Stimulated activated CD4-positive, alpha-beta T cell treated with anti-CD3 and anti-CD28 coated beads, Interleukin-2, amount 100 ng/mL, for 4 hours (primary cell): ENCODE results near the gene COG6.
A peak's percentile ranks its signal among the peaks of the same experiment; 100 is the strongest.

Experiments used
- DNase-seq: peaks from one replicate; pipeline ENCODE4 v3.0.0-alpha.2; 2020; ENCODE audit warnings: low read depth

Gene COG6

DNA sequence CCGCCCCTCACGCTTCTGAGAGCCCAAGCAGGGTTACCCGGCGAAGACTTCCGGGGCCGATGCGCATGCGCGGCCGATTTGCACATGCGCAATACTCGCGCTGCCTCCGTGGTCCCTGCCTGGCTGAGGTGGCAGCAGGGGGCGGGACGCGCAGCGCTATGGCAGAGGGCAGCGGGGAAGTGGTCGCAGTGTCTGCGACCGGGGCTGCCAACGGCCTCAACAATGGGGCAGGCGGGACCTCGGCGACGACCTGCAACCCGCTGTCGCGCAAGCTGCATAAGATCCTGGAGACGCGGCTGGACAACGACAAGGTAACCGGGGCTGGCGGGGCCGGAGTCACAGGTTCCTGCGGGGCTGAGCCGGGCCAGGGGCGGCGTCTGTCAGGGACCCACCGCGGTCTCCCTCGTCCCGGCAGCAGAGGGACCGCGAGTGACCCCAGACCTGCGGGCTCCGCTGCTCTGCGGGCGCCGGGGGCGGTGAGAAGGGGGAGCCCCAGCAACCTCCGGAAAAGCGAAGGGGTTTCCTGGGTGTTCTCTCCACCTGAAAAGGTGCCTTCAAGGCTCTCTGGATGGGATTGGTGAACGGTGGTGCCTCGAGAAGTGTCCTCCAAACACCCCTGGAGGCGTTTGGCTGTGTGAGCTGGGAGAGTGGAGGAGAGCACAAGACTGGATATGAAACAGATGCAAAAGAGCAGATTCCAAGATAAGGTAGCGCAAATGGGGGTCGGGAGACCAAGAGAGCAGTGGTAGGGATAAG, at the start of gene COG6:
Gene COG6, plus strand, starts transcription at position 94 of the 756 bp plus-strand sequence. Its CDS starts 65 bp downstream, at position 159.
- DNase-seq = peak; percentile 91

DNA sequence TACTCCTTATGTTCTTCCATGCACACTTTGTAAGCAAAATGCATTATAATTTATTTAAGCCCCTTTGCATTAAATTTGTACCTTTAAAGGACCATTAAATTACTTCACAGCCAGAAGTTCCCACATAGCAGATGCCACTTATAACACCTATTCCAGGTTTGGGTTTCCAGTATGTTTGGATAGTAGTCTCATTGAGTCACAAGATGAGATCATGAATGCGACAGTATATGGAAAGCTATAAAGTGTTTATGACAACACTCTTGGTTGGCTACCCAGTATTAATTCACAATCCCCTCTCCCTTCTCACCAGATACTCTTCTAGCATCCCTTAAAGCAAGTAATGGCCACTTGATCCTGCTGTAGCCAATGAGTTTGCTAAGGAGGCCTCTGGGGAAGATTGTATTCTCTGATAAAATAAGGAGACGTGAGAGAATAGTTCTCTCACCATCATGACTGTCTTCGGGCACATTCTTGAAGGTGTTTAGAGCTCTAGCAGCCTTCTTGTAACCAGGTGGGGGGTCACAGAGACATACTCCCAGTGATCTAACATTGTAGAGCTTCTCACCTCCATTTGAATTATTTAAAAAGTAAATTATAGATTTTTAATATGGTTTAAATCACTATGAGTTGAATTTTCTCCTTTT, 49.7 kb upstream of the COG6 start:
- no peak for DNase-seq

DNA sequence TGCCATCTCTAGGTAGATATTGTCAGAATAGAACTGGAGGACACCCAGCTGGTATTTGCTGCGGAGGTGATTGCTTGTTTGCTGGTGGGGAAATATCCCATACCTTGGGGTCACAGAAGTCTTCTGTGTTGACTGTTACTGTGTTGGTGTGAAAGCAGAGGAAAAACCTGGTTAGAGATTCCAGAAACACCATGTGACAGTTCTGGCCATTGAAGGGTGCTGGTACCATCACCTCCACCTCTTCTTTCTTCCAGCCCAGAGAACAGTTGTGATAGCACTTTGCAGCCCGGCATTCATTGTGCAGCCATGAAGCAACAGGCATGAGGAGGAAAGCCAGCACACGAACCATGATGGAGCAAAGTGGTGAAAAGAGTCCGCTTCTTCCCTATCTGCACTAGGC, 47.6 kb upstream of the COG6 start:
- no peak for DNase-seq

DNA sequence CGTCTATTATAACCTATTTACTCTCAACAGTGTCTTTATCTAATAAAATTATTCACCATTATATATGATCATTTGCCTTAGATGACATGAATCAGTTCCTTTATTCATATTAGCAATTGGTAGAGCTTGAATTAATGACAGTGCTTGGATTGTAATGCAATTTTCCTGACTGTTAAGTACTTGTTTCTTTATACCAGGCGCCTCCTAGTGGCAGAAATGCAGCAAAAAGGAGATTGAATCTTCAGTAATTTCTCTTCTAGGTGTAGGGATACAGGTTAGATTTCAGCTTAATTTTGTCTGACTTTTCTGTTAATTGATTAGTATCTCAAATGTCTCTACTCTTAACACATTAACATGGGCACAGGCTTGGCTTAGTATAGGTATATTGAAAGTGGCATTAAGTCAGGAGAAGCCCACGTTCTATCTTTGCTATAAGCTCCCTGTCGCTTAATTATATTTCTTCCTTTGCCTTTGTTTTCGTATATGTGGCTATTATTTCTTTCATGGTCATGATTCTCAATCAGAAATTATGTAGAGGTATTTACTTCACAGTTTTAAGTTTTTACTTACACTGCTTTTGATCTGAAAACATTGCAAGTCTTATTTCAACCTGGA, 43.3 kb upstream of the COG6 start:
- peak; percentile 44 for DNase-seq

DNA sequence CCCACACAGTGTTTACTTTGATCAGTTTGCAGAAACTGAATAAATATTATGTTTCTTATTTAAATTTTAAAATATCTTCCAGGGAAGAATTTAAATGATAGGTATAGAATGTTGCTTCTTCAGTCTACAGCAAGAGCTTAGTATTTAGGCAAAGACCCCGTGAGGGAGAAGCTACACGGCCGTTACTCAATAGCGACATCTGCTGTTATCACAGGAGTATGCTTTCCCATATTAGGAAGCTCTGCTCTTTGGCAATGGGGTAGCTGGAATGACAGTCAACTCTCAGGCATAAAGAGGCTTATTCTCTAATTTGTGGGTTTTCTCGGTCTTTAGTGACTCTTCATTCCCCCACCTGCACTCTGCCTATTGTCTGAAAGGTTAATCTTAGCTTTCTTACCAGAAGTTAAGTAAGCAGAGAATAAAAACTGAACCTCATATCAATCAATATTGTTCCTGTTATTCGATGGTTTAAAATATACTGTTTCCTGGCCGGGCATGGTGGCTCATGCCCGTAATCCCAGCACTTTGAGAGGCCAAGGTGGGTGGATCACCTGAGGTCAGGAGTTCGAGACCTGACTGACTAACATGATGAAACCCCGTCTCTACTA, 39.3 kb upstream of the COG6 start:
- DNase-seq = peak; percentile 26

DNA sequence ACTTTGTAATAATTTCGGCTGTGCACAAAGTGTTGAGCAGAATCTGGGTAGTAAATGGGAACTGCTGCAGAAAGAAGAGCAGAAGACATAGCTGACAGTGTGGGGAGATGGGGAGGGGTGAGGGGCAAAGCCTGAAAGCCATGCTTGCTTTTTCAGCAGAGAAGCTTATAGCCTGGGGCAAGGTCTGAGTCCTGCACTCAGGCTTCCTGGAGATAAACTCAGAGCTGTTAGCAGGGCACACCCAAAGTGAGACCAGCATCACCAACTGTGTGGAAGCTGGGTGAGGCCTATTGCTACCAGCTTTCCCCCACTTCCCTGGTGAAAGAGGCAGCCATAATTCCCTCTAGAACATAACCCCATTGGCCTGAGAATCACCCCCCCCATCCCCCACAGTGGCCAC, 36.9 kb upstream of the COG6 start:
- DNase-seq = no peak

DNA sequence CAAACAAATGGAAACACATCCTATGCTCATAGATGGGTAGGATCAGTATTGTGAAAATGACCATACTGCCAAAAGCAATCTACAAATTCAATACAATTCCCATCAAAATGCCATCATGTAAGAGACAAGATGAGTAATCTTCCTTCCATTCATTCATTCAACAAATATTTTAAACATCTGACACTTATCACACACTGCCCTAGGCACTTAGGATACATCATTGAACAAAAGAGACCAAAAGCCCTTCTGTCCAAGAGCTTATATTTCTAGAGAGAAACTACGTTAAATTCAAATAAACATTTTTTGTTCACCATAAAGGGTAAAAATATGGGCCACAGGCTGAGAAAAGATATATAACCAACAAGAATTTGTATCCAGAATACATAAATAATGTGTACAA, 32.0 kb upstream of the COG6 start:
- DNase-seq = no peak

DNA sequence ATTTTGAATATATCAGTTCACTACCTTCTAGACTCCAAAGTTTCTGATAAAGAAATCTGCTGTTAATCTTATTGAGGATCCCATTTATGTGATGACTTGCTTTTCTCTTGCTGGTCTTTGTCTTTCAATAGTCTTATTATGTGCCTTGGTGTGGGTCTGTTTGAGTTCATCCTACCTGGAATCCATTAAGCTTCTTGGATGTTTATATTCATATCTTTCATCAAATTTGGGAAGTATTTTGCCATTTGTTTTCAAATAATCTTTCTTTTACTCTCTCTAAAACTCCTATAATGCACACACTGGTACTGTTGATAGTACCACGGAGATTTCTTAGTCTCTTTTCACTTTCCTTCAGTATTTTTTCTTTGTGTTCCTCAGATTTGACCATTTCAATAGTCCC, 24.2 kb upstream of the COG6 start:
- DNase-seq = no peak

DNA sequence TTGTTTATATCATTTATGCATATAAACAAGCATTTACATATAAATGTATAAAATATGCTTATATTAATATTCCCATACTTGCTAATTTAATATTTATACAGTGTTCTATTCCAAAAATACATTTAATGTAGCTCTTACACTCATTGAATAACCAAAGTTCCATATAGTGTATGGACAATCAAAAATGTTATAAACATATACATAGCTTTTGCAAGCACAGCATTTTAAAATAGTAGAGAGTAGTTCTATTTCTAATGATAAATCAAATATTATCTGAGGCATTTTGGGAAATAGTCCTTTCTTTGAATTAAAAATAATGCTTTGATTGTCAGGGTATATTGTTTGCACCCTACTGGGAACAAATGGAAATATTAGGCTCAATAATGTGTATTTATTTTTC, 22.5 kb upstream of the COG6 start:
- no peak for DNase-seq

DNA sequence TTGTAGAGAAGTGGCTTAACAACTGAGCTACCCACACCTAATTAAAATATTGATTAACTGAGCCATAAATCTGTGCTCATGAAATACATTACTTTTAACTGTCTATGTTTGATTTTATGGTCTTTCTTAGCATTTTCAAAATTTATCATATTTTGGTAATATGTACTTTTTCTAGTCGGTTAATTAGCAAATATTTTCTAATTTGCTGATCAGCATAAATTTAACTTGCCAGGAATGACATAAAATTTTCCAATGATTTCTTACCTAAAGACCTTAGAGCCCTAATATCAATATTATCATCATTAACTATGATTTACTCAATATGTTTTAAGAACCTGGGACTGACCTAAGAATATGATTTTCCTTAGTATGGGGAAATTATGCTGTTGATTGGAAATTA, 19.9 kb upstream of the COG6 start:
- DNase-seq = no peak

DNA sequence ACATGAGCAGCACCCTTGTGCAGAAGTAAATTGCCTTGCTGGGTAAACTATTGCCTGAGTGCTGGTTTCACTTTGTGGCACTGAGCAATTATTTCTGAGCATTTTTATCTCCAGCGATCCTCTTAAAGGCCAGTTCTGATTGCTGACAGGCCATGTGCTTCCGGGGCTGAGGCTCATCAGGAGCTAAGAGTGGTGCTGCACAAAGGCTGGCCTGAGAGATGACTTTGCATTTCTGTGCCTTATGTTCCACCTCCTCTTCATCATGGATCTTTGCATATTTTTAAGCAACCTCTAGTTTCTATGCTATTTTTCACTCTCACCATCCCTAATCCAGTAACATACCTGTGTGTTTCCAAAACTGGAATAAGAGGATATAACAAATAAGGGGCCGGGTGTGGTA, 17.6 kb upstream of the COG6 start:
- no peak for DNase-seq

DNA sequence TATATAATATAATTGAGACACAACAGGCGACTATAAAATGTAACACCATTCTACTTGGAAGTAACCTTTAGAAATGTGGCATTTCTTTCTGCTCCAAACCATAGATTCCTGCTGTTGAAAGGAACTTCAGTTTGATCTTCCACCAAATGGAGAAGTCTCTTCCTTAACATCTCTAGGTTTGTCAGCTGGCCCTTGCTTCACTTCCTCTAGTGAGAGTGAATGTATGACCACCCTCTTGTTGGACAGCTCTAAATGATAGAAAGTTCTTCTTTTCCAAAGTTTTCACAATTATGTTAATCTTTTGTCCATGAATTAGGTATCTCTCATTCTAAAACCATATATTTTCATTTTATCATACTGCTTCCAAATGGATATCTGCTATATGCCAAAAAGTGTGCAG, 13.8 kb upstream of the COG6 start:
- DNase-seq = no peak

DNA sequence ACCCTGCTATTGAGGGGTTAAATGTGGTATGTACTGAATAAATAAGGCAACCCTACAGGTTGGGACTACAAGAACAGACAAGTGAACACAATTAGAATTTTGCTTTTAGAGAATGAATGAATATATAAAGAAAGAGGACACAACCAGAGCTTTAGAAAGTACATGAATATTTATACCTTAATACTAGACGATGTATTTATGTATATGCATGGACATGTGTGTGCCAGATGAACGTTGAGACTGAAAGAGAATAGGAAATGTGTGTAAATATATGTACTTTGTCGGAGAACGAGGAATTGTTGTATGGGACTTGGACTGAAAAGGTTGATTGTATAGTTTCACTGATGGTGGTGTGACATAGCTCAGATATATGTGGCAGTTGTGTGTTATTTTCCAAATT, 9.3 kb upstream of the COG6 start:
- no peak for DNase-seq

DNA sequence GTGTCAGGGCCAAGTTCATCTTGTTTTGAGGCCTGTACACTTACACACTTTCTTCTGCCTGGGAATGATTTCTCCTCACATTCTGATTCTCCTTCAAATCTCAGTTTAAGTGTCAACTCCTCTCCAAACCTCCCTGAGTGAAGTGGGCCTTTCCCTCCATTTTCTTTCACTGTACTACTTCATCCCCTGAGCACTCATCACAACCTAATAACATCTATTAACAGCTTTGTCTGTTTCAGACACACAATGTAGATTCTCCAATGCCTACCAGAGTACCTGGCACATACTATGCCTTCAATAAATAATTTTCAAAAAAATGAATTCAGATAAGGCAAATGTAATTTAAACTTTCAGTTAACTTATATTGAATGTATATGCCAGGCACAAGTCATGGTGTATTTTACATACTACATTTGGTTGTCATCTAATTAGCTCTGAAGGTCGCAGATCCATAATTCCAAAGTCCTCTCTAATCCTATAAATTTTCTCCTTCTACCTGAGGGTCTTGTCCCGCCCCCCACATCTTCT, 357 bp upstream of the COG6 start:
- no peak for DNase-seq

DNA sequence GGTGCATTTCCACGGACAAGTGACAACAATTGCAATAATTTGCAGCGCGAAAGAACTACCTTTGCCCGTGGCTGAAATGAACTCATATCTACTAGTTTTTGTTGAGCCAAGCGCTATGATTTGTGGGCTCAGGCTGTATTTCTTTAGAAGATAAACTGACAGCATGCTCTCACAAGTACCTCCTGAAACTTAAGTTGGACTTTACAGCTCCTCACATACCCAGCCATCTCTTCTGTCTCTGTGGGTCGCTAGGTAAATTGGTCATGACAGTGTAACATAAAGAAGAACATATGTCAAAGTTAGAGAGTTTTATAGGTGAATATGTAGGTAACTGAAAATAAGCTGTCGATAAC, 839 bp downstream of the COG6 start:
- no peak for DNase-seq

DNA sequence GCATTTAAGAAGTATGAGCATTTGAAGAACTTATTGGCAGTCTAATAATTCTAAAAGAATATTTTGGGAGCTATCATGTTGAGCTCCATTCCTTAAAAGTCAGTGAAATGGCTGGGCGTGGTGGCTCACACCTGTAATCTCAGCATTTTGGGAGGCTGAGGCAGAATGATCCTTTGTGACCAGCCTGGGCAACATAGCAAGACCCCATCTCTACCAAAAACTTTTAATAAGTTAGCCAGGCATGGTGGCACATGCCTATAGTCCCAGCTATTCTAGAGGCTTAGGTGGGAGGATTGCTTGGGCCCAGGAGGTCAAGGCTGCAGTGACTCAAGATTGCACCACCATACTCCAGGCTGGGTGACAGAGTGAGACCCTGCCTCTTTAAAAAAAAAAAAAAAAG, 8.0 kb downstream of the COG6 start:
- no peak for DNase-seq

DNA sequence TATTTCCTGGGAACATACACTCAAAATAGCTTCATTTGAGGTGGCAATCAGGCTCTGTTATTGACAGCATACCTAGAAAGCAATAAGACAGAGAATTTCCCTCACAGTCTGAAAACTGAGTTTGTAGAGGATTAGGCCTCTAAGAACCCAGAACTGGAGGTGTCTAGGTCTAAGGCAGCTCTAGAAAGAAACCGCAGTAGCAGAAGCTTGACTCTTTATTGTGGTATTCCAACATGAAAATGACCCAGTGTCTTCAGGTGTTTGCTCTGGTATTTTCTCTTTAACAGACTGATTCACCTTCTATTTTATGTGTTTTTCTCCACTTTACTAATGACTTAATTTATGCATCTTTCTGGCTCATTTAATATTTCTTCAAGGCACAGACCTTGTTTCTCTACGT, 8.5 kb downstream of the COG6 start:
- no peak for DNase-seq

DNA sequence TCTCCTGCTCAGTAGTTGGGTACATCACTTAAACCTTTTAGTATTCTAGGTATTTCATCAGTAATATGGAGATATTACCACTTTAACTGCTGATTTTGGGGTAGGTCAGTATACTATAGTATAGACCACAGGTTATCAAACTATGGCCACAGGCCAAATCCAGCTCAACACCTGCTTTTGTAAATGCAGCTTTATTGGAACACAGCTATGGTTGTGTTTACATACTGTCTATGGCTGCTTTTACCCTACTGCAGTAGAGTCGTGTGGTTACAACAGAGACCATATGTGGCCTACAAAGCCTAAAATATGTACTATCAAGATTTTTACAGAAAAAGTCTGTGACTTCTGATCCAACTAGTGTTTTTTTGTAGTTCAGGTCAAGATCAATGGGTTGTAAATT, 10.3 kb downstream of the COG6 start:
- DNase-seq = no peak

DNA sequence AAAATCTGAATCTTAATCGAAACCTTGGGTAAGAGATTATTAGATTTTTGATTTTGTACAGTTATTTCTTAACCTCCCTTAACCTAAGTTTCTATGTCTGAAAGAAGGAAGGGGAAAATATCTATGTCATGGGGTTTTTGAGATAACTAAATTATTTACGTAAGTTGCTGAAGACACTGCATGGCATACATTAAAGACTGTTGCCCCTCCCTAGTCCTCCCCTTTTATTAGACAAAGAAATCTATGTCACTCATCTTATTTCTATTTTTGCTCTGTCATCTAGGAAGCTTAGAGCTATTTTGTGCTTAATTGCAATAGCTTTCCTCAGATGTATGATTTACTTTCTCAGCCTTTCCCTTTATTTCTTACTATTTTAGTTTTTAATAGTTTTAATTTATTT, 15.0 kb downstream of the COG6 start:
- DNase-seq = no peak

DNA sequence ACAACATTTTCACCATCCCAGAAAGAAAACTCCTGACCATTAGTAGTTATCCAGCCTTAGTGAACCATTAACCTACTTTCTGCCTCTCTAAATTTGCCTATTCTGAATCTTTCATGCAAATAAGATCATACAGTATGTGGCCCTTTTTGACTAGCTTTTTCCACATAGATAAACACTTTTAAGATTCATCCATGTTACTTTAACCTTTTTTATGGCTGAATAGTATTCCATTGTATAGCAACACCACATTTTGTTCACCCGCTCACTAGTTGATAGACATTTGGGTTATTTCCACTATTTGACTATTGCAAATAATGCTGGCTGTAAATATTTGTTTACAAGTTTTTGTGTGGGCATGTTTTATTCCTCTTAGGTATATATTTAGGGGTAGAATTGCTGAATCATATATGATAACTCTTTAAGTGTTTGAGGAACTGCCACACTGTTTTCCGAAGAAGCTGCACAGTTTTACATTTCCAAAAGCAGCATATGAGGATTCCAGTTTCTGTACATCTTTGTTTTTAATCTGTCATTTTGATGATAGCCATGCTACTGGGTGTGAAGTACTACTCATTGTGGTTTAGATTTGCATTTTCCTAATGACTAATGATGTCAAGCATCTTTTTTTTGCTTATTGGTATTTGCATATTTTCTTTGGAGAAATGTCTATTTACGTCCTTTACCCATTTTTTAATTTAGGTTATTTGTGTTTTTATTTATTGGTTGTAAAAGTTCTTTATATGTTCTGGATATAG, 17.1 kb downstream of the COG6 start:
- DNase-seq = no peak

DNA sequence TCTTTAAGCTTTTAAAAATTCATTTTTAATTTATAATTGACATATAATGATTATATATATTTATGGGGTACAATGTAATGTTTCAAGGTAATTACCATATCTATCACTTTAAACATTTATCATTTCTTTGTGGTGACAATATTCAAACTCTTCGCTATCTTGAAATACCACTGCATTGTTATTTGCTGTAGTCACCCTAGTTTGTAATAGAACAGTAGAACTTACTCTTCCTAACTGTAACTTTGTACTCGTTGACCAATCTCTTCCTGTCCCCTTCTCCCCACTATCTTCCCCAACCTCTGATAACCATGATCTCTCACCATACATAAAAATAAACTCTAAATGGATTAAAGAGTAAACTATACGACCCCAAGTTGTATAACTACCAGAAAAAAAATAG, 20.4 kb downstream of the COG6 start:
- no peak for DNase-seq

DNA sequence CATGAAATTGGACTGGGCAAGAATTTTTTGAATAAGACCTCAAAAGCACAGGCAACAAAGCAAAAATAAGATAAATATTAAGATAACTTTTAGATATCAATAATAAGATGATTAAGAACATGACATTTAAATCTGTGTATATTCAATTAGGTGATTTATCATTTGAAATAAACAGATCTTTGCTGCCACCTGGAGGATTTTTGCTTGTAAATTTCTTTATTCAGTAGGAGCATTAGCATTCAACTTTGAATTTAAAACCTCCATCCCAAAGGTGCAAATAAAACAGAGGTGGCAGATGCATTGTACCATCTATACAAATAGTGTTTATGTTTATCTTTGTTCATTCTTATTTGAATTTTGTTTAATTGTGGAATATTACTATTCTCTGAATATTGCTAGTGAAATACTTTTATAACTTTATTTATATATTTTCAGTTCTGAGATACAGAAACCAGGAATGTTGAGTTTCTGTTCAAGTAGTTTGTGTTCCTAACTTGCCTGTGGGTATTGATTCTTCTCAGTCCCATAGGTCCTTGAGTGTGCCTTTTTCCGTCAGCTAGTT, 20.9 kb downstream of the COG6 start:
- peak; percentile 18 for DNase-seq
